Astrocyte (in vitro differentiated cells and primary cell): Measurements from ENCODE around the gene ESRRB. TPM values are rescaled to one million over a fixed set of nuclear protein-coding genes. Genes with fewer than 3 reads are reported as not detected.

Source experiments
- DNase-seq: peaks from one replicate; pipeline ENCODE4 v3.0.0-alpha.2; 2010; ENCODE audit warnings: low read depth
- FAIRE-seq: peaks from 2 replicates; lab custom pipeline; 2011; peaks lifted over from hg19 to GRCh38; lab: Jason Lieb, UNC
- H2AFZ ChIP-seq: 2 replicates; pipeline ENCODE4 v1.6.0; 2012; ENCODE audit warnings: low read depth, low read length, inconsistent platforms
- H3K27ac ChIP-seq: 2 replicates; pipeline ENCODE4 v1.5.1; 2011; ENCODE audit warnings: low read depth, low read length, inconsistent platforms
- H3K27me3 ChIP-seq: 2 replicates; pipeline ENCODE4 v1.6.0; 2011; ENCODE audit warnings: low read length, inconsistent platforms; ENCODE audit not compliant: insufficient read depth
- H3K36me3 ChIP-seq: 2 replicates; pipeline ENCODE4 v1.5.1; 2011; ENCODE audit warnings: low read length, inconsistent platforms; ENCODE audit not compliant: insufficient read depth
- H3K4me1 ChIP-seq: 2 replicates; pipeline ENCODE4 v1.5.1; 2011; ENCODE audit warnings: low read length, inconsistent platforms; ENCODE audit not compliant: insufficient read depth
- H3K4me2 ChIP-seq: 2 replicates; pipeline ENCODE4 v1.6.0; 2012; ENCODE audit warnings: low read length, inconsistent platforms
- H3K4me3 ChIP-seq: 2 replicates; pipeline ENCODE4 v1.5.1; 2011; ENCODE audit warnings: low read depth, mild to moderate bottlenecking, low read length, inconsistent platforms; ENCODE audit not compliant: insufficient read depth
- H3K79me2 ChIP-seq: 2 replicates; pipeline ENCODE4 v1.6.0; 2012; ENCODE audit warnings: mild to moderate bottlenecking, low read length, inconsistent platforms; ENCODE audit not compliant: insufficient read depth
- H3K9ac ChIP-seq: 2 replicates; pipeline ENCODE4 v1.6.0; 2012; ENCODE audit warnings: mild to moderate bottlenecking, low read length, inconsistent platforms
- H3K9me3 ChIP-seq: 2 replicates; pipeline ENCODE4 v1.5.1; 2012; ENCODE audit warnings: low read depth, mild to moderate bottlenecking, low read length, inconsistent platforms; ENCODE audit not compliant: insufficient read depth
- H4K20me1 ChIP-seq: 2 replicates; pipeline ENCODE4 v1.6.0; 2012; ENCODE audit warnings: low read length, inconsistent platforms; ENCODE audit not compliant: insufficient read depth
- H3K27ac Mint-ChIP-seq: one replicate; pipeline ENCODE4 v1.8.0; 2021; ENCODE audit warnings: mild to moderate bottlenecking, mixed read lengths; ENCODE audit not compliant: unreplicated experiment
- H3K27me3 Mint-ChIP-seq: one replicate; pipeline ENCODE4 v1.8.0; 2021; ENCODE audit warnings: low read depth, mixed read lengths; ENCODE audit not compliant: unreplicated experiment
- H3K36me3 Mint-ChIP-seq: one replicate; pipeline ENCODE4 v1.8.0; 2021; ENCODE audit warnings: low read depth, mixed read lengths; ENCODE audit not compliant: unreplicated experiment
- H3K4me1 Mint-ChIP-seq: one replicate; pipeline ENCODE4 v1.8.0; 2021; ENCODE audit warnings: low read depth, mixed read lengths; ENCODE audit not compliant: unreplicated experiment
- H3K4me3 Mint-ChIP-seq: one replicate; pipeline ENCODE4 v1.8.0; 2021; ENCODE audit warnings: mild to moderate bottlenecking, moderate library complexity, mixed read lengths; ENCODE audit not compliant: unreplicated experiment
- H3K9me3 Mint-ChIP-seq: one replicate; pipeline ENCODE4 v1.8.0; 2021; ENCODE audit warnings: mild to moderate bottlenecking, mixed read lengths; ENCODE audit not compliant: unreplicated experiment
- CTCF ChIP-seq: IDR thresholded peaks from 2 replicates; pipeline ENCODE4 v1.5.1; 2011; ENCODE audit warnings: low read depth, mild to moderate bottlenecking, inconsistent platforms, low read length, moderate library complexity; ENCODE audit not compliant: insufficient read depth
- EZH2 ChIP-seq: IDR thresholded peaks from 2 replicates; pipeline ENCODE4 v1.6.1; 2012; ENCODE audit warnings: mild to moderate bottlenecking, low read length, inconsistent platforms; ENCODE audit not compliant: insufficient read depth
- total RNA-seq: library from RNA; stranded (reverse); gene quantifications from 2 replicates; pipeline ENCODE4 v1.2.1, GENCODE V29; 2021

The ESRRB gene
- total RNA-seq, 1 donor from 2014 or later, result not detected

GRCh38 chr14:76390621-76391020, 14.7 kb downstream of the ESRRB start:
- TF ChIP-seq EZH2 (no peak), CTCF (no peak)
- Histone ChIP-seq H3K9me3 (no peaks in the 10 kb centered on the region), H3K4me1 (no peaks in the 10 kb centered on the region), H4K20me1 (no peaks in the 10 kb centered on the region), H3K79me2 (no peaks in the 10 kb centered on the region), H3K27me3 (peaks cover 6% of the 10 kb centered on the region), H2AFZ (no peak overlapping the region), H3K36me3 (no peaks in the 10 kb centered on the region), H3K4me3 (no peak overlapping the region), H3K27ac (no peak overlapping the region), H3K4me2 (no peak overlapping the region), H3K9ac (no peak overlapping the region)
- FAIRE-seq, result no peak
- Mint-ChIP-seq H3K36me3 (no peaks in the 10 kb centered on the region), H3K4me3 (no peak overlapping the region), H3K4me1 (no peaks in the 10 kb centered on the region), H3K9me3 (peaks cover 5% of the 10 kb centered on the region), H3K27ac (no peak overlapping the region), H3K27me3 (peaks cover 31% of the 10 kb centered on the region)
- DNase-seq, result no peak

- Histone ChIP-seq H4K20me1 (no peaks in the 10 kb centered on the region), H3K27me3 (no peaks in the 10 kb centered on the region), H3K79me2 (no peaks in the 10 kb centered on the region), H3K4me1 (no peaks in the 10 kb centered on the region), H3K36me3 (no peaks in the 10 kb centered on the region), H3K9me3 (no peaks in the 10 kb centered on the region), H3K4me2 (no peak overlapping the region), H3K27ac (no peak overlapping the region), H3K4me3 (no peak overlapping the region), H3K9ac (no peak overlapping the region), H2AFZ (no peak overlapping the region)
- Mint-ChIP-seq H3K4me3 (no peak overlapping the region), H3K36me3 (no peaks in the 10 kb centered on the region), H3K27ac (no peak overlapping the region), H3K4me1 (no peaks in the 10 kb centered on the region), H3K27me3 (peaks cover 29% of the 10 kb centered on the region), H3K9me3 (peaks cover 5% of the 10 kb centered on the region)
- TF ChIP-seq CTCF (no peak), EZH2 (no peak)
- DNase-seq (no peak), FAIRE-seq (no peak)
These were observed 16.2 kb downstream of the ESRRB start for GRCh38 chr14:76391981-76392690.

GRCh38 chr14:76394569-76394968, 18.6 kb downstream of the ESRRB start:
- Histone ChIP-seq H3K79me2 (no peaks in the 10 kb centered on the region), H4K20me1 (no peaks in the 10 kb centered on the region), H3K4me1 (no peaks in the 10 kb centered on the region), H3K36me3 (no peaks in the 10 kb centered on the region), H3K27me3 (peaks cover 13% of the 10 kb centered on the region), H3K27ac (no peak overlapping the region), H3K9me3 (no peaks in the 10 kb centered on the region), H3K9ac (no peak overlapping the region), H3K4me3 (no peak overlapping the region), H3K4me2 (no peak overlapping the region), H2AFZ (no peak overlapping the region)
- no peaks in the 10 kb centered on the region for H3K36me3 Mint-ChIP-seq
- peaks cover 5% of the 10 kb centered on the region for H3K9me3 Mint-ChIP-seq
- DNase-seq (no peak), FAIRE-seq (no peak)
- H3K4me3 Mint-ChIP-seq, result no peak overlapping the region
- no peaks in the 10 kb centered on the region for H3K4me1 Mint-ChIP-seq
- H3K27ac Mint-ChIP-seq, result no peak overlapping the region
- peaks cover 30% of the 10 kb centered on the region for H3K27me3 Mint-ChIP-seq
- no peak for TF ChIP-seq EZH2
